ENCODE measurements around the gene KLHL18.
"Not testable (repeated sequence)": the region's sequence is repeated elsewhere in the genome, so short reads cannot be mapped to it uniquely, and the experiment has no call there.

KLHL18 gene

GRCh38 chr3:47314056-47314764 lies 31.5 kb downstream of the KLHL18 start:
- DNase-seq (ENCODE audit: low read depth), result no peak

GRCh38 chr3:47315069-47315647 lies 32.4 kb downstream of the KLHL18 start:
- DNase-seq (ENCODE audit: low read depth), result no peak

- not testable (repeated sequence) for DNase-seq (ENCODE audit: low read depth)
Measured at GRCh38 chr3:47316151-47316550, 33.4 kb downstream of the KLHL18 start.

GRCh38 chr3:47318916-47319315 lies 36.2 kb downstream of the KLHL18 start:
- no peak for DNase-seq (ENCODE audit: low read depth)

GRCh38 chr3:47319956-47320355 lies 37.2 kb downstream of the KLHL18 start:
- no peak for DNase-seq (ENCODE audit: low read depth)

- DNase-seq (ENCODE audit: low read depth), result no peak
Measured at GRCh38 chr3:47323431-47324277, 40.9 kb downstream of the KLHL18 start.

- DNase-seq (ENCODE audit: low read depth), result no peak
Measured at GRCh38 chr3:47324278-47324865, 41.6 kb downstream of the KLHL18 start.

GRCh38 chr3:47333907-47334306 lies 51.2 kb downstream of the KLHL18 start:
- DNase-seq (ENCODE audit: low read depth), result no peak

GRCh38 chr3:47337656-47338055 lies 54.9 kb downstream of the KLHL18 start:
- no peak for DNase-seq (ENCODE audit: low read depth)

- no peak for DNase-seq (ENCODE audit: low read depth)
Measured at GRCh38 chr3:47339951-47340350, 57.2 kb downstream of the KLHL18 start.

- no peak for DNase-seq (ENCODE audit: low read depth)
Measured at GRCh38 chr3:47340866-47341265, 58.1 kb downstream of the KLHL18 start.

- no peak for DNase-seq (ENCODE audit: low read depth)
Measured at GRCh38 chr3:47342151-47342550, 59.4 kb downstream of the KLHL18 start.

- no peak for DNase-seq (ENCODE audit: low read depth)
Measured at GRCh38 chr3:47342812-47343211, 60.1 kb downstream of the KLHL18 start.

GRCh38 chr3:47343471-47343971 lies 60.8 kb downstream of the KLHL18 start:
- no peak for DNase-seq (ENCODE audit: low read depth)

GRCh38 chr3:47344971-47345370 lies 62.2 kb downstream of the KLHL18 start:
- no peak for DNase-seq (ENCODE audit: low read depth)

GRCh38 chr3:47347217-47347801 lies 64.6 kb downstream of the KLHL18 start:
- no peak for DNase-seq (ENCODE audit: low read depth)

GRCh38 chr3:47348411-47349154 lies 65.8 kb downstream of the KLHL18 start:
- no peak for DNase-seq (ENCODE audit: low read depth)

GRCh38 chr3:47355010-47355409 lies 72.3 kb downstream of the KLHL18 start:
- DNase-seq (ENCODE audit: low read depth), result no peak

GRCh38 chr3:47356201-47356600 lies 73.5 kb downstream of the KLHL18 start:
- no peak for DNase-seq (ENCODE audit: low read depth)

- DNase-seq (ENCODE audit: low read depth), result no peak
Measured at GRCh38 chr3:47359323-47359722, 76.6 kb downstream of the KLHL18 start.

GRCh38 chr3:47360110-47360517 lies 77.4 kb downstream of the KLHL18 start:
- DNase-seq (ENCODE audit: low read depth), result not testable (repeated sequence)

Data from stimulated activated CD8-positive, alpha-beta memory T cell treated with anti-CD3 and anti-CD28 coated beads, Interleukin-4, amount 100 ng/mL, for 24 hours (primary cell).